Breast epithelium (tissue), 3 donors: ENCODE measurements around the gene CTRL.

Experiments
- CTCF ChIP-seq, 3 donors: fragments of 450-650 bp; IDR thresholded peaks; one replicate each; pipeline ENCODE4 v1.5.1; 2016 to 2017; ENCODE audit warnings: antibody characterized with exemption in 3 of 3, mild to moderate bottlenecking in 3 of 3, moderate library complexity in 3 of 3
- POLR2A ChIP-seq: fragments of 450-650 bp; IDR thresholded peaks from one replicate; pipeline ENCODE4 v1.6.1; 2016; ENCODE audit warnings: antibody characterized with exemption, mild to moderate bottlenecking, moderate library complexity

- TF ChIP-seq CTCF (IDR thresholded peaks at IDR 0.05) (no peak), POLR2A (no peak)
These were observed 11.6 kb upstream of the CTRL start for GRCh38 chr16:67943256-67943618.
